Progenitor cell of endocrine pancreas (in vitro differentiated cells): ENCODE data around the gene FAM216B. TPM values are rescaled to one million over a fixed set of nuclear protein-coding genes. Genes with fewer than 3 reads are reported as not detected.

Experiments
- DNase-seq: peaks from one replicate; pipeline ENCODE4 v3.0.0; 2021; ENCODE audit warnings: low spot score; ENCODE audit not compliant: unreplicated experiment
- H3K27ac Mint-ChIP-seq: 2 replicates; pipeline ENCODE4 v1.8.0; 2021; ENCODE audit warnings: mild to moderate bottlenecking, moderate library complexity, mixed read lengths
- H3K27me3 Mint-ChIP-seq: 2 replicates; pipeline ENCODE4 v1.8.0; 2021; ENCODE audit warnings: mixed read lengths
- H3K36me3 Mint-ChIP-seq: 2 replicates; pipeline ENCODE4 v1.8.0; 2022; ENCODE audit warnings: mixed read lengths; ENCODE audit not compliant: insufficient read depth
- H3K4me1 Mint-ChIP-seq: 2 replicates; pipeline ENCODE4 v1.8.0; 2021; ENCODE audit warnings: low read depth, mixed read lengths
- H3K4me3 Mint-ChIP-seq: 2 replicates; pipeline ENCODE4 v1.8.0; 2021; ENCODE audit warnings: low read depth, mild to moderate bottlenecking, moderate library complexity, mixed read lengths
- H3K9me3 Mint-ChIP-seq: 2 replicates; pipeline ENCODE4 v1.8.0; 2021; ENCODE audit warnings: low read depth, mixed read lengths
- CTCF ChIP-seq: fragments of 200-600 bp; sonication (generic); IDR thresholded peaks from one replicate; pipeline ENCODE4 v1.5.0; 2021; ENCODE audit warnings: antibody characterized with exemption, mild to moderate bottlenecking; ENCODE audit not compliant: unreplicated experiment
- total RNA-seq: library from RNA; stranded (reverse); gene quantifications from 2 replicates; pipeline ENCODE4 v1.2.1, GENCODE V29; 2021

Gene FAM216B
- total RNA-seq, 1 donor from 2014 or later: not detected

- Mint-ChIP-seq H3K27ac (no peak overlapping the region), H3K36me3 (peaks cover 6% of the 10 kb centered on the region), H3K4me1 (no peaks in the 10 kb centered on the region), H3K27me3 (no peaks in the 10 kb centered on the region), H3K4me3 (no peak overlapping the region), H3K9me3 (peaks cover 18% of the 10 kb centered on the region)
- DNase-seq: no peak
- no peak for TF ChIP-seq CTCF
Observed at GRCh38 chr13:42820451-42820850, 39.1 kb downstream of the FAM216B start.

- Mint-ChIP-seq H3K4me3 (no peak overlapping the region), H3K9me3 (peaks cover 18% of the 10 kb centered on the region), H3K36me3 (peaks cover 6% of the 10 kb centered on the region), H3K27me3 (no peaks in the 10 kb centered on the region), H3K4me1 (no peaks in the 10 kb centered on the region), H3K27ac (no peak overlapping the region)
- DNase-seq: no peak
- TF ChIP-seq CTCF: no peak
Observed at GRCh38 chr13:42821437-42821836, 40.1 kb downstream of the FAM216B start.

GRCh38 chr13:42832341-42833096 is 51.1 kb downstream of the FAM216B start:
- Mint-ChIP-seq H3K4me1 (no peaks in the 10 kb centered on the region), H3K9me3 (no peaks in the 10 kb centered on the region), H3K27ac (no peak overlapping the region)

GRCh38 chr13:42834946-42835345 is 53.6 kb downstream of the FAM216B start:
- no peak for DNase-seq
- no peak overlapping the region for H3K27ac Mint-ChIP-seq
- H3K9me3 Mint-ChIP-seq: no peaks in the 10 kb centered on the region
- no peaks in the 10 kb centered on the region for H3K36me3 Mint-ChIP-seq
- no peaks in the 10 kb centered on the region for H3K4me1 Mint-ChIP-seq
- H3K27me3 Mint-ChIP-seq: no peaks in the 10 kb centered on the region
- TF ChIP-seq CTCF: no peak
- H3K4me3 Mint-ChIP-seq: no peak overlapping the region

More at GRCh38 chr13:42832341-42833096, 51.1 kb downstream of the FAM216B start:
- TF ChIP-seq CTCF: no peak
- no peak for DNase-seq
- Mint-ChIP-seq H3K36me3 (no peaks in the 10 kb centered on the region), H3K4me3 (no peak overlapping the region), H3K27me3 (no peaks in the 10 kb centered on the region)

GRCh38 chr13:42836930-42837690 is 55.7 kb downstream of the FAM216B start:
- Mint-ChIP-seq H3K4me1 (no peaks in the 10 kb centered on the region), H3K36me3 (no peaks in the 10 kb centered on the region), H3K27ac (no peak overlapping the region), H3K4me3 (no peak overlapping the region), H3K9me3 (no peaks in the 10 kb centered on the region), H3K27me3 (no peaks in the 10 kb centered on the region)
- DNase-seq: no peak
- TF ChIP-seq CTCF: peak; percentile 44

Other genes starting within 250 kb of the FAM216B start
- gene TNFSF11, start 207.4 kb upstream of the FAM216B start, total RNA-seq: not detected in 2 replicates
- 6.0 and 7.4 TPM in 2 replicates for gene EPSTI1, start 210.7 kb downstream of the FAM216B start, total RNA-seq
- gene DNAJC15, start 242.0 kb downstream of the FAM216B start, total RNA-seq: 27.4 and 30.0 TPM in 2 replicates